Lung (tissue), 12 donors: Measurements from ENCODE around the gene RABIF. TPM values are rescaled to one million over a fixed set of nuclear protein-coding genes. Genes with fewer than 3 reads are reported as not detected.
A peak's percentile ranks its signal among the peaks of the same experiment; 100 is the strongest.

Experiments
- ATAC-seq: fragments of 200-7000 bp; cut with Tn5 transposase; one replicate; pipeline ENCODE4 v1.9.1; 2020; ENCODE audit warnings: moderate number of reproducible peaks; ENCODE audit not compliant: insufficient read depth, low FRiP score
- DNase-seq, 3 donors: peaks; one replicate each; pipeline ENCODE4 v3.0.0-alpha.2; 2013 to 2017
- H3K27ac ChIP-seq, 2 donors: one replicate each; pipeline ENCODE4 v1.5.1; 2013; ENCODE audit warnings: mild to moderate bottlenecking in 2 of 2, moderate library complexity in 2 of 2, control low read depth in 1 of 2, inconsistent platforms in 1 of 2, low read depth in 1 of 2, low read length in 1 of 2
- H3K27me3 ChIP-seq, 3 donors: one replicate each; pipeline ENCODE4 v1.5.1; 2013; ENCODE audit warnings: low read length in 2 of 3; ENCODE audit not compliant: control insufficient read depth in 3 of 3, insufficient read depth in 3 of 3
- H3K36me3 ChIP-seq, 4 donors: one replicate each; pipeline ENCODE4 v1.5.1; 2013; ENCODE audit warnings: low read length in 4 of 4, mild to moderate bottlenecking in 1 of 4, moderate library complexity in 1 of 4; ENCODE audit not compliant: control insufficient read depth in 4 of 4, insufficient read depth in 4 of 4
- H3K4me1 ChIP-seq, 5 donors: one replicate each; pipeline ENCODE4 v1.5.1; 2013; ENCODE audit warnings: low read length in 5 of 5, mild to moderate bottlenecking in 2 of 5, moderate library complexity in 1 of 5; ENCODE audit not compliant: control insufficient read depth in 5 of 5, insufficient read depth in 5 of 5
- H3K4me3 ChIP-seq: one replicate; pipeline ENCODE4 v1.5.1; 2013; ENCODE audit warnings: mild to moderate bottlenecking, control low read depth, moderate library complexity
- H3K9ac ChIP-seq, 2 donors: one replicate each; pipeline ENCODE4 v1.5.1; 2013; ENCODE audit warnings: low read length in 2 of 2, control low read depth in 1 of 2; ENCODE audit not compliant: insufficient read depth in 1 of 2
- H3K9me3 ChIP-seq, 4 donors: one replicate each; pipeline ENCODE4 v1.5.1; 2013; ENCODE audit warnings: low read length in 3 of 4, mild to moderate bottlenecking in 1 of 4, moderate library complexity in 1 of 4; ENCODE audit not compliant: control insufficient read depth in 4 of 4, insufficient read depth in 3 of 4
- CTCF ChIP-seq: IDR thresholded peaks from 2 replicates; pipeline ENCODE4 v1.5.1; 2012; ENCODE audit warnings: mild to moderate bottlenecking; ENCODE audit errors: control extremely low read depth, extremely low read depth
- WGBS, 2 donors: extraction: QIAGEN DNeasy Blood & Tissue Kit; methylation state at CpG; one replicate each; pipeline ENCODE4 v1.1.7; 2013; 5-methylcytosine and 5-hydroxymethylcytosine counted together
- polyA plus RNA-seq, 2 donors: library from polyadenylated mRNA; stranded (reverse); fragments of 200-250 nt; gene quantifications; one replicate each; pipeline ENCODE4 v1.2.1, GENCODE V29; 2013
- total RNA-seq, 2 donors: library from RNA; depleted of rRNA in 1 of 2; stranded (reverse); fragments of >200 nt in 1 of 2; gene quantifications; one replicate each; pipeline ENCODE4 v1.2.1, GENCODE V29; 2014 to 2021
- donor health status: control.
- donor health status: control.
- donor health status: Bipolar disorder and iron deficiency.
- donor health status: healthy.
- donor health status: DM: yes; HTN: yes; CAD: no.

Gene RABIF
- total and polyA plus RNA-seq, 4 donors, result 6.2 to 10.3 (median 8.2) TPM

- DNase-seq, result no peak
- no peaks in the 10 kb centered on the region for H3K9me3 ChIP-seq
- no peak overlapping the region for H3K9ac ChIP-seq
- ATAC-seq, result no peak
- H3K27ac ChIP-seq, result no peak overlapping the region
- peaks cover 18 to 28% (median 20%) of the 10 kb centered on the region in 4 donors for H3K36me3 ChIP-seq
- H3K27me3 ChIP-seq, result no peaks in the 10 kb centered on the region
- TF ChIP-seq CTCF, result no peak
- 85 to 87% methylated on average over 4 of the region's 4 CpGs for whole genome bisulfite sequencing, 2 donors
- peaks cover 0 to 10% (median 0%) of the 10 kb centered on the region in 5 donors for H3K4me1 ChIP-seq
- H3K4me3 ChIP-seq, result no peak overlapping the region
Observed at GRCh38 chr1:202890392-202890791, 1.4 kb upstream of the RABIF start.

DNA sequence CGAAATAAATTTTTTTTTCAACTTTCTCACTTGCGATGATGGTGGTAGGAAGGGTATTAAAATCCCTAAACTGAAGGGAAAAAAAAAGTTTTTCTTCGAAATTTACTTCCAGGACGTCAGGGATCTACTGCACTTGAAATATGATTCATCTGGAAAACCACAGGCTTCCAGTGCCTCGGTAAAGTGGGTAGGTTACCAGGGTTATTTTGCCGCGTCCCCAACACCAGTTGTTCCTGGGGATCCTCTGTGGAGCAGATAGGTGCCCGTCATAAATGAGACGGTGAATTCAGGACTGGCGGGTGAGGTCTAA is 773 bp downstream of the RABIF start:
- peak overlapping the region; percentile 91 to 99 for H3K27ac ChIP-seq
- no peaks in the 10 kb centered on the region for H3K27me3 ChIP-seq
- ATAC-seq, result no peak
- WGBS, 2 donors, result 1 to 2% methylated on average over 10 of the region's 10 CpGs
- TF ChIP-seq CTCF, result no peak
- H3K9me3 ChIP-seq, result no peaks in the 10 kb centered on the region
- H3K4me1 ChIP-seq, result peaks cover 0 to 10% (median 0%) of the 10 kb centered on the region in 5 donors
- H3K9ac ChIP-seq, result peak overlapping the region in 1 of 2 donors; percentile 71
- no peak for DNase-seq
- H3K36me3 ChIP-seq, result peaks cover 10 to 12% (median 12%) of the 10 kb centered on the region in 4 donors
- peak overlapping the region; percentile 79 for H3K4me3 ChIP-seq

DNA sequence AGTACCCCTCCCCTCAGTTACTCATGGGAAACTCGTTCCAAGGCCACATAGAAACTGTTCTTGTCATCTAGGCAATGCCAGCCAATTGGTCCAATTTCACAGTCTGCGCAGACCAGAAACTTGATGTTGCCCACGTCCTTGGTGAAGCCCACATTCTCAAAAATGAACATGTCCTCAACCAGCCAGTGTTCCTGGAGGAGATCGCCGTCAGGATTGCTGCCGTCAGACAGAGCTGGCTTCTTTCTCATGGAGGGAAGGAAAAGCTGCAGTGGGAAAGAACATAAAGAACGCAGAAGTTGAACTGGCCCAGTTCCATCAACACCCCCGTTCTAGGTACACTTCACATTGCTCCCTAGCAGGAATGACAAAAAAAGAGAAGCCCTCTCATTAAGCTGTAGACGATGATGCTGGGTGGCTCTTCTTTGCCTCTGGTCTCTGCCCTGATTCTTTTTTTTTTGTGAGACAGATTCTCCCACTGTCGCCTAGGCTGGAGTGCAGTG is 7.9 kb downstream of the RABIF start:
- DNase-seq, result no peak
- ATAC-seq, result no peak
- WGBS, 2 donors, result 94 to 95% methylated on average over 10 of the region's 10 CpGs
- Histone ChIP-seq H3K36me3 (peaks cover 7 to 24% (median 10%) of the 10 kb centered on the region in 4 donors), H3K4me3 (no peak overlapping the region), H3K4me1 (peaks cover 0 to 1% (median 0%) of the 10 kb centered on the region in 5 donors), H3K27me3 (no peaks in the 10 kb centered on the region), H3K27ac (no peak overlapping the region), H3K9me3 (no peaks in the 10 kb centered on the region), H3K9ac (no peak overlapping the region)
- no peak for TF ChIP-seq CTCF

DNA sequence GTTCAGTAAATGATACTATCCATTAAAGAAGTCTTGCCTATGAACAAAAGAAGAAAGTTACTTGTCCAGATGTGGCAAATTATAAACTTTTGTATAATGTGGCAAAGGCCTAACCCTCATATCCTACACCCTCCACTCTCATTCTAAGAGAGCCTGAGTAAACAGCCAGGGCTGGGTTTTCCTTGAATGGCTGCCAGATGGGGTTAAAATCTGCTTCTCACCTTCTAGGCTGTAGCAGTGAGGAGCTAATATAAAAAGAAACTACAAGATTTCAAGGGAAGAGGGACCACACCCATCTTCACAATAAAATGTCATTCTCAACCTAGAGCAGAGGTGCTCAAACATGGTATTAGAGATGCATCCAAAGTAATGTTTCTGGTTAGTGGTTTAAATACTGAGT is 8.9 kb downstream of the RABIF start:
- Histone ChIP-seq H3K9me3 (no peaks in the 10 kb centered on the region), H3K4me3 (no peak overlapping the region), H3K27me3 (no peaks in the 10 kb centered on the region), H3K36me3 (peaks cover 7 to 24% (median 10%) of the 10 kb centered on the region in 4 donors), H3K4me1 (peaks cover 0 to 1% (median 0%) of the 10 kb centered on the region in 5 donors), H3K9ac (no peak overlapping the region), H3K27ac (no peak overlapping the region)
- TF ChIP-seq CTCF, result no peak
- DNase-seq (peak in 1 of 3 donors; percentile 29), ATAC-seq (no peak)
